Nephron progenitor cell (in vitro differentiated cells): Measurements from ENCODE around the gene RPRD2.

Experiments
- DNase-seq: peaks from one replicate; pipeline ENCODE4 v3.0.0; 2021
- H3K27ac Mint-ChIP-seq: 2 replicates; pipeline ENCODE4 v1.8.0; 2021; ENCODE audit warnings: mild to moderate bottlenecking, moderate library complexity, mixed read lengths
- H3K27me3 Mint-ChIP-seq: 2 replicates; pipeline ENCODE4 v1.8.0; 2021; ENCODE audit warnings: mild to moderate bottlenecking, low read depth, mixed read lengths; ENCODE audit not compliant: poor library complexity
- H3K36me3 Mint-ChIP-seq: 2 replicates; pipeline ENCODE4 v1.8.0; 2021; ENCODE audit warnings: low read depth, mixed read lengths
- H3K4me1 Mint-ChIP-seq: 2 replicates; pipeline ENCODE4 v1.8.0; 2021; ENCODE audit warnings: mixed read lengths
- H3K4me3 Mint-ChIP-seq: 2 replicates; pipeline ENCODE4 v1.8.0; 2021; ENCODE audit warnings: mild to moderate bottlenecking, moderate library complexity, mixed read lengths
- H3K9me3 Mint-ChIP-seq: 2 replicates; pipeline ENCODE4 v1.8.0; 2021; ENCODE audit warnings: mild to moderate bottlenecking, moderate library complexity, mixed read lengths
- CTCF ChIP-seq: fragments of 200-600 bp; sonication (generic); IDR thresholded peaks from 2 replicates; pipeline ENCODE4 v1.5.0; 2021; ENCODE audit warnings: antibody characterized with exemption

RPRD2 gene

GRCh38 chr1:150346316-150346715 lies 17.6 kb upstream of the RPRD2 start:
- Mint-ChIP-seq H3K4me1 (no peaks in the 10 kb centered on the region), H3K36me3 (peaks cover 74% of the 10 kb centered on the region), H3K27me3 (no peaks in the 10 kb centered on the region), H3K4me3 (no peak overlapping the region), H3K27ac (no peak overlapping the region), H3K9me3 (no peaks in the 10 kb centered on the region)
- TF ChIP-seq CTCF, result no peak
- DNase-seq, result no peak

- TF ChIP-seq CTCF, result no peak
- H3K4me1 Mint-ChIP-seq, result no peaks in the 10 kb centered on the region
- no peak overlapping the region for H3K4me3 Mint-ChIP-seq
- peaks cover 5% of the 10 kb centered on the region for H3K27me3 Mint-ChIP-seq
- DNase-seq, result no peak
- H3K36me3 Mint-ChIP-seq, result peaks cover 66% of the 10 kb centered on the region
- no peaks in the 10 kb centered on the region for H3K9me3 Mint-ChIP-seq
- no peak overlapping the region for H3K27ac Mint-ChIP-seq
Measured at GRCh38 chr1:150352866-150353265, 11.1 kb upstream of the RPRD2 start.

GRCh38 chr1:150362721-150363425 lies 1.1 kb upstream of the RPRD2 start:
- peak overlapping the region; percentile 100 for H3K27ac Mint-ChIP-seq
- TF ChIP-seq CTCF, result no peak
- H3K4me3 Mint-ChIP-seq, result peak overlapping the region; percentile 96
- H3K36me3 Mint-ChIP-seq, result peaks cover 19% of the 10 kb centered on the region
- H3K9me3 Mint-ChIP-seq, result no peaks in the 10 kb centered on the region
- DNase-seq, result no peak
- no peaks in the 10 kb centered on the region for H3K27me3 Mint-ChIP-seq
- peaks cover 34% of the 10 kb centered on the region for H3K4me1 Mint-ChIP-seq

- DNase-seq, result peak; percentile 83
- Mint-ChIP-seq H3K4me1 (peaks cover 34% of the 10 kb centered on the region), H3K4me3 (peak overlapping the region; percentile 96), H3K27ac (peak overlapping the region; percentile 100), H3K27me3 (no peaks in the 10 kb centered on the region), H3K36me3 (peaks cover 15% of the 10 kb centered on the region), H3K9me3 (no peaks in the 10 kb centered on the region)
- TF ChIP-seq CTCF, result no peak
Measured at GRCh38 chr1:150364231-150365003, 470 bp downstream of the RPRD2 start.

- peaks cover 34% of the 10 kb centered on the region for H3K4me1 Mint-ChIP-seq
- no peak for DNase-seq
Measured at GRCh38 chr1:150365941-150366340, 2.0 kb downstream of the RPRD2 start.

More at GRCh38 chr1:150365941-150366340, 2.0 kb downstream of the RPRD2 start:
- Mint-ChIP-seq H3K36me3 (peaks cover 19% of the 10 kb centered on the region), H3K27me3 (no peaks in the 10 kb centered on the region), H3K4me3 (peak overlapping the region; percentile 96), H3K27ac (peak overlapping the region; percentile 100), H3K9me3 (no peaks in the 10 kb centered on the region)
- TF ChIP-seq CTCF, result no peak
